SK-N-MC (cell line): Measurements from ENCODE around the gene RNU6-7.

Experiments
- DNase-seq: peaks from one replicate; pipeline ENCODE4 v3.0.0-alpha.2; 2011; ENCODE audit warnings: low read depth, low spot score
- H3K27ac ChIP-seq: fragments of 200-600 bp; sonication (generic); 2 replicates; pipeline ENCODE4 v1.5.1; 2016; ENCODE audit warnings: mixed run types
- H3K36me3 ChIP-seq: fragments of 200-600 bp; sonication (generic); 2 replicates; pipeline ENCODE4 v1.6.1; 2017; ENCODE audit warnings: antibody characterized with exemption, low read length, mixed read lengths; ENCODE audit not compliant: insufficient read depth
- H3K4me3 ChIP-seq: fragments of 200-600 bp; sonication (generic); 2 replicates; pipeline ENCODE4 v1.5.1; 2016
- H3K9ac ChIP-seq: fragments of 200-600 bp; sonication (generic); 2 replicates; pipeline ENCODE4 v1.8.0; 2017; ENCODE audit warnings: mixed run types, mixed read lengths; ENCODE audit not compliant: insufficient read length
- H3K9me3 ChIP-seq: fragments of 200-600 bp; sonication (generic); 2 replicates; pipeline ENCODE4 v1.6.1; 2017; ENCODE audit warnings: low read depth, mild to moderate bottlenecking, antibody characterized with exemption, low read length, moderate library complexity, mixed read lengths
- EZH2 ChIP-seq: fragments of 200-600 bp; sonication (generic); IDR thresholded peaks from one replicate; pipeline ENCODE4 v1.6.1; 2017; ENCODE audit warnings: antibody characterized with exemption
- FOXP2 ChIP-seq: optimal IDR thresholded peaks from 2 replicates; pipeline ENCODE3; 2011; ENCODE audit warnings: mild to moderate bottlenecking, moderate library complexity; ENCODE audit not compliant: insufficient read depth; ENCODE audit errors: extremely low read length, control extremely low read depth
- POLR2AphosphoS5 ChIP-seq: IDR thresholded peaks from 2 replicates; pipeline ENCODE4 v1.6.1; 2012; ENCODE audit warnings: mild to moderate bottlenecking, low read depth, low read length, borderline replicate concordance

RNU6-7 gene

DNA sequence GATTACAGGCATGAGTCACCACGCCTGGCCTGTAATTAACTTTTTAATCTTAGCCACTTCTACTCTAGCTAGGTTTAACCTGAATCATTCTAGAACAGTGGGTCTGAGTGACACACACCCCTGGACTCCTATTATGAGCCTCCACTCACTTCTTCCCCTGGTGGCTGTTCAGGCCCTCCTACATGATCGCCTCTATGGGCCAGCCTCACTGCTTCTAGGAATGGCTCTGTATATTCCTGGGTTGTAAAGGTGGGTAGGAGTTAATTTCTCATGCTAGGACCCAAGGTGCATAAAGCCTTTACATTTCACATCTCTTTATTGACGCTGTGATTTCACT, 9.2 kb downstream of the RNU6-7 start:
- no peak overlapping the region for H3K27ac ChIP-seq
- no peak overlapping the region for H3K9ac ChIP-seq
- TF ChIP-seq FOXP2 (no peak), EZH2 (no peak), POLR2AphosphoS5 (no peak)
- H3K36me3 ChIP-seq: no peaks in the 10 kb centered on the region
- H3K4me3 ChIP-seq: no peak overlapping the region
- no peak for DNase-seq
- no peaks in the 10 kb centered on the region for H3K9me3 ChIP-seq

DNA sequence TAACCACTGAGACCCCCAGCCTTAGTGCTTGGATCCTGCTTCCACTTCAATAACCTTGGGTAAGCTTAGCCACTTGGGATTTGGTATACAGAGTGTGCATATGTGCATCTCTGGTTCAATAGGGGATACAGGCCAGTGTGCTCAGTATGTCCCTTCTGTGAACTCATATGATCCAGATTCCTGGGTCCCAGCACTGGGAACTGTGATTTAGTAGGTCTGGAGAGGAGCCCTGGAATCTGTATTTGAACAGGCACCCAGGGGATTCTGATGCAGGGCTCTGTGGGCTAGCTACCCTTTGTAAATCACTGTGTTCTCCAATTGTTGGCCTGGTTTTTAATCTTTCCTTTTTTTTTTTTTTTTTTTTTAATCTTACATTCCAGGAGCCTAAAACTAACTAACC, 11.0 kb downstream of the RNU6-7 start:
- no peak for DNase-seq
- Histone ChIP-seq H3K9ac (no peak overlapping the region), H3K27ac (no peak overlapping the region), H3K4me3 (no peak overlapping the region), H3K36me3 (no peaks in the 10 kb centered on the region), H3K9me3 (no peaks in the 10 kb centered on the region)
- TF ChIP-seq POLR2AphosphoS5 (no peak), EZH2 (no peak), FOXP2 (no peak)

DNA sequence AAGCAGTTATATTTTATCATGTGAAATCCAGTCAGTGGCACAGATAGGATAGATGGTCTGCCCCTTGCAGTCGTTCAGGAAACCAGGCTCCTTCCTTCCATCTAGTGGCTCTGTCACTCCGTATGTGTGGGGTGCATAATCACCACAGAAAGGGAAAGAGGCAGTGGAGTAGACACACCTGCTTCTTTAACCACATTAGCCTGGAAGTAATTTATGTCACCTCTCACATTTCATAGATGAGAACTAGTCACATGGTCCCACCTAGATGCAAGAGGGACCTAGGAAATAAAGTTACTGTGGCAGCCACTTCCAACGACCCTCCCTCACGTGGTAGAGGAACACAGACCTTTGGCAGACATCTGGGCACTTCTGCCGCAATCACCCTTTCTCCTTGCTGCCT, 15.5 kb downstream of the RNU6-7 start:
- H3K9me3 ChIP-seq: no peaks in the 10 kb centered on the region
- H3K27ac ChIP-seq: no peak overlapping the region
- no peaks in the 10 kb centered on the region for H3K36me3 ChIP-seq
- TF ChIP-seq FOXP2 (no peak), EZH2 (no peak), POLR2AphosphoS5 (no peak)
- no peak overlapping the region for H3K9ac ChIP-seq
- no peak overlapping the region for H3K4me3 ChIP-seq
- DNase-seq: no peak

DNA sequence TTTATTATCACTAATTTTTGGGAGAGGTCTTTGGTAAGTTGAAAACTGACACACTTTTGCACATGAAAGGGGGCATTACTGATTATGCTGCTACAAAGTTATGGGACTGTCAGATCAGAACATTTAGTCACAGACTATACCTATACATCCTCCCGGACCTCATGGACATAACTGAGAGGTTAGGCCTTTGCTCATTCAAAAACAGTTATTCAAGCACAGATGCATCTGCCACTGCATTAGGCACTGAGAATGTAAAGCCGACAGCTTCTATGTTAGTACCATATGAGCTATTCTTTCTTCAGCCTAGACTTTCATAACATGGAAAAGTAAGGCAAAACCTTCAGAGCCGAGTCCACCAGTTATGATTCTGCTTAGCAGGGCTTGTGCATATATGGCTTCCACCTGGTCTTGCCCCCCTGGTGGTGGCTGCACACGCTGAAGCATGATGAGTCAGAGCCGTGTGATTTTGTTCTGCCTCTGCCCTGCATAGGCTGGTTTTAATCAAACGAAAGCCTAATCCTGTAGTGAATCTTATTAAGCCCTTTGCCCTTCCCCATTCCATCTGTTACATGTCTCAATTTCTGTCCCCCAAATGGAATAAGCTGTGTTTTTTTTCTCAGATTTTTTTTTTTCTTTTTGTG, 23.0 kb downstream of the RNU6-7 start:
- Histone ChIP-seq H3K27ac (no peak overlapping the region), H3K36me3 (no peaks in the 10 kb centered on the region)
- no peak for DNase-seq

GRCh38 chr14:32225378-32225920, 23.6 kb downstream of the RNU6-7 start:
- no peak overlapping the region for H3K27ac ChIP-seq
- no peak for DNase-seq
- TF ChIP-seq FOXP2 (no peak), POLR2AphosphoS5 (no peak), EZH2 (no peak)

More for the DNA sequence above, 23.0 kb downstream of the RNU6-7 start:
- Histone ChIP-seq H3K4me3 (no peak overlapping the region), H3K9ac (no peak overlapping the region), H3K9me3 (no peaks in the 10 kb centered on the region)
- TF ChIP-seq FOXP2 (no peak), POLR2AphosphoS5 (no peak), EZH2 (no peak)

GRCh38 chr14:32226056-32226455, 24.2 kb downstream of the RNU6-7 start:
- TF ChIP-seq POLR2AphosphoS5: no peak
- TF ChIP-seq EZH2: no peak
- TF ChIP-seq FOXP2: no peak
- H3K4me3 ChIP-seq: no peak overlapping the region
- H3K9me3 ChIP-seq: no peaks in the 10 kb centered on the region
- no peak for DNase-seq
- H3K36me3 ChIP-seq: no peaks in the 10 kb centered on the region
- no peak overlapping the region for H3K9ac ChIP-seq
- H3K27ac ChIP-seq: no peak overlapping the region

More at GRCh38 chr14:32225378-32225920, 23.6 kb downstream of the RNU6-7 start:
- Histone ChIP-seq H3K4me3 (no peak overlapping the region), H3K9me3 (no peaks in the 10 kb centered on the region), H3K36me3 (no peaks in the 10 kb centered on the region), H3K9ac (no peak overlapping the region)

GRCh38 chr14:32230181-32230580, 28.3 kb downstream of the RNU6-7 start:
- Histone ChIP-seq H3K27ac (no peak overlapping the region), H3K36me3 (no peaks in the 10 kb centered on the region), H3K9me3 (no peaks in the 10 kb centered on the region), H3K9ac (no peak overlapping the region), H3K4me3 (no peak overlapping the region)
- TF ChIP-seq EZH2 (no peak), POLR2AphosphoS5 (no peak), FOXP2 (no peak)
- no peak for DNase-seq

DNA sequence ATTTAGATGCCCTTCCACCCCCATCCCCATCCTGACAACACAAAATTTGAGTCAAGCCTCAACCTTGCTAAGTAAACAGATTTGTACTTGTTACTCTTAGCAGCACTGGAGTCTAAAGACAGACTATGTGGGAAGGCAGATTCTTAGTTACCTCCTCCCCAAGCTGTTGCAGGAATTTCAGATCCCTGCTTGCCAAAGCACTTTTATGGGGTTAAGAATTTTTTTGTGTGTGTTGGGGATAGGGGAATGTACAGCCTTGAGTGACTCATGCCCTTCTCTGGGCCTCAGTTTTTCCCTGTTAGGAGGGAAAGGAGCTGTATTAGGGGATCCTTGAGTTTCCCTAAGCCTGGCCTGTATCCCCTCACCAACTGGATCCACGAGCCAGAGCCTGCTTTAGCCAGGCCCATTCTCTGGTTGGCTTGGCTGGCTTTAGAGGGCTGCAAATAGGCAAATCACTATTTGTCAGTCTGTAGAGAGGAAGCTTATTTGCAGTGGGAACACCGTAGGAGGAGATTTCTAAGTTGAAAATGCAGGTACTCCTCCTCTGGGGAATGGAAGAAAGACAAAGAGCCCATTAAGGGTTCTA, 28.9 kb downstream of the RNU6-7 start:
- DNase-seq: no peak
- TF ChIP-seq EZH2: no peak
- H3K4me3 ChIP-seq: no peak overlapping the region
- no peaks in the 10 kb centered on the region for H3K36me3 ChIP-seq
- H3K27ac ChIP-seq: no peak overlapping the region
- H3K9ac ChIP-seq: no peak overlapping the region
- no peaks in the 10 kb centered on the region for H3K9me3 ChIP-seq

DNA sequence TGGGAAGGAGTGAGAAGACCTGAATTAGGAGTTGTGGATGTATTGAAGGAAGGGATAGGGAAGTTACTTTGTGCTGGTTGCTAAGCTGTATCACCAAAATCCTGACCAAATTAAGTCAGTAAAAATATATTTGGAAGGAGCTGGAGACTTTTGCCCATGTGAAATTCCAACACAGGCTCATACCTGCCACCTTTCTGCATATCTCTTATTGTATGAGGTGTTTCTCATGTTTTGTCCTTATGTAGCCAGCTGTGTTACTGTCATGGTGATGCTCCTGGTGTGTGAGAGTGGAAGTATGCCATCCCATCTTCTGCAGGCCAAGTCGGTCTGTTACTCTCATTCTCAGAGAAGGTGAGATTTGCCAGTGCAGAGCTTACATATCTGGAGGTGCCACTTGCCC, 30.6 kb downstream of the RNU6-7 start:
- H3K4me3 ChIP-seq: no peak overlapping the region
- no peak for TF ChIP-seq EZH2
- TF ChIP-seq FOXP2: no peak
- no peak for TF ChIP-seq POLR2AphosphoS5
- no peaks in the 10 kb centered on the region for H3K36me3 ChIP-seq
- H3K9me3 ChIP-seq: no peaks in the 10 kb centered on the region
- H3K9ac ChIP-seq: no peak overlapping the region
- no peak for DNase-seq
- no peak overlapping the region for H3K27ac ChIP-seq
